Ishikawa (cell line): Measurements from ENCODE around the gene IFT74.

ENCODE experiments used
- CEBPB ChIP-seq: IDR thresholded peaks from 2 replicates; pipeline ENCODE4 v1.6.1; 2012
- CREB1 ChIP-seq: IDR thresholded peaks from 2 replicates; pipeline ENCODE4 v1.6.1; 2012; ENCODE audit warnings: low read depth
- EGR1 ChIP-seq: IDR thresholded peaks from 2 replicates; pipeline ENCODE4 v1.6.1; 2012
- EP300 ChIP-seq: IDR thresholded peaks from 2 replicates; pipeline ENCODE4 v1.6.1; 2012; ENCODE audit warnings: borderline replicate concordance
- FOXM1 ChIP-seq: IDR thresholded peaks from 2 replicates; pipeline ENCODE4 v1.6.1; 2012; ENCODE audit warnings: low read depth, borderline replicate concordance
- NFIC ChIP-seq: IDR thresholded peaks from 2 replicates; pipeline ENCODE4 v1.6.1; 2012
- RAD21 ChIP-seq: IDR thresholded peaks from 2 replicates; pipeline ENCODE4 v1.6.1; 2012; ENCODE audit warnings: low read depth
- REST ChIP-seq: IDR thresholded peaks from 2 replicates; pipeline ENCODE4 v1.6.1; 2012; ENCODE audit warnings: low read depth, mild to moderate bottlenecking
- TAF1 ChIP-seq: IDR thresholded peaks from 2 replicates; pipeline ENCODE4 v1.6.1; 2012; ENCODE audit warnings: low read depth, mild to moderate bottlenecking
- TCF12 ChIP-seq: IDR thresholded peaks from 2 replicates; pipeline ENCODE4 v1.6.1; 2012; ENCODE audit warnings: low read depth
- TEAD4 ChIP-seq: IDR thresholded peaks from 2 replicates; pipeline ENCODE4 v1.6.1; 2012
- YY1 ChIP-seq: IDR thresholded peaks from 2 replicates; pipeline ENCODE4 v1.6.1; 2012; ENCODE audit warnings: low read depth
- ZBTB7A ChIP-seq: IDR thresholded peaks from 2 replicates; pipeline ENCODE4 v1.6.1; 2012; ENCODE audit warnings: low read depth
- TF ChIP-seq, protein P1 (sequence below): IDR thresholded peaks from 2 replicates; pipeline ENCODE4 v1.6.1; 2012
- TF ChIP-seq, protein P2 (sequence below): IDR thresholded peaks from 2 replicates; pipeline ENCODE4 v1.6.1; 2012

Gene IFT74

DNA sequence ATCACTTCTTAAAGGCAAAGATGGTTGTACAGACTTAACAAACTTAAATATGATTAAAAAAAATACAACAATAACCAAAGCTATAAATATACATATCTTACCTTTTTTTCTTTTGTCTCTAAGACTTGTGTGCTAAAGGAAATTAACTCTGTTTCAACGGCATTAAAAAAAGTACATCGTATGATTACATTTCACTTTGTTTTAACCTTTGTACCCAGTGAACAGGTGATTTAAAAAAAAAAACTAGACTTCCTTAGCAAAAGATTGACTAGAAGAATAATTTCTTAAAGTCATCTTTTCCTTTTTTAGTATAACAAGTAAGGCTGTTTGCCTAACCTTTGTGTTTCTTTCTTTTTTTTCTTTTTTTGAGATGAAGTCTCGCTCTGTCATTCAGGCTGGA, 49.3 kb downstream of the IFT74 start, which contains the start of gene LRRC19:
Gene LRRC19, minus strand, starts transcription at position 182 of the 400 bp plus-strand sequence. CDS start 5,978 bp downstream, outside the sequence.
- no peak for TF ChIP-seq EP300
- TF ChIP-seq YY1: no peak
- no peak for TF ChIP-seq ZBTB7A
- no peak for TF ChIP-seq TEAD4
- TF ChIP-seq NFIC: no peak
- TF ChIP-seq, protein P1, sequence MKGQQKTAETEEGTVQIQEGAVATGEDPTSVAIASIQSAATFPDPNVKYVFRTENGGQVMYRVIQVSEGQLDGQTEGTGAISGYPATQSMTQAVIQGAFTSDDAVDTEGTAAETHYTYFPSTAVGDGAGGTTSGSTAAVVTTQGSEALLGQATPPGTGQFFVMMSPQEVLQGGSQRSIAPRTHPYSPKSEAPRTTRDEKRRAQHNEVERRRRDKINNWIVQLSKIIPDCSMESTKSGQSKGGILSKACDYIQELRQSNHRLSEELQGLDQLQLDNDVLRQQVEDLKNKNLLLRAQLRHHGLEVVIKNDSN: no peak
- no peak for TF ChIP-seq CEBPB
- no peak for TF ChIP-seq TAF1
- no peak for TF ChIP-seq FOXM1
- no peak for TF ChIP-seq EGR1
- TF ChIP-seq RAD21: no peak
- no peak for TF ChIP-seq REST
- TF ChIP-seq, protein P2, sequence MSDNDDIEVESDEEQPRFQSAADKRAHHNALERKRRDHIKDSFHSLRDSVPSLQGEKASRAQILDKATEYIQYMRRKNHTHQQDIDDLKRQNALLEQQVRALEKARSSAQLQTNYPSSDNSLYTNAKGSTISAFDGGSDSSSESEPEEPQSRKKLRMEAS: no peak

DNA sequence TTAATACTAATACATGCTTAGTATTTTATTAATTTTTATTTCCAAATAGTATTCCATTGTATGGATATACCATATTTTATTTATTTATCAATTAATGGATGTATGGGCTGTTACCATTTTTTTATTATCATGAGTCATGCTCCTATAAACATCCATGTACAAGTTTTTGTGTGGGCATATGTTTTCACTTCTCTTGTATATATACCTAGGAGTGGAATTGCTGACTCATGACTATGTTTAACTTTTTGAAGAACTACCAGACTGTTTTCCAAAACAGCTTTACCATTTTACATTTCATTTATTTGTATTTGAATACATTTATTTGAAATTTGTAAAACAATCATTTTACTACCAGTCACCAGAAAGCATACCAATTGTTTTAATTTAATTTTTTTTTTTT, 63.4 kb downstream of the IFT74 start:
- no peak for TF ChIP-seq EGR1
- no peak for TF ChIP-seq NFIC
- TF ChIP-seq, protein P1: no peak
- TF ChIP-seq ZBTB7A: no peak
- TF ChIP-seq CREB1: no peak
- TF ChIP-seq CEBPB: no peak
- TF ChIP-seq, protein P2: no peak
- no peak for TF ChIP-seq REST
- TF ChIP-seq EP300: no peak
- TF ChIP-seq YY1: no peak
- TF ChIP-seq FOXM1: no peak
- no peak for TF ChIP-seq TEAD4
- TF ChIP-seq TAF1: no peak
- TF ChIP-seq RAD21: no peak
- no peak for TF ChIP-seq TCF12

- TF ChIP-seq EP300: no peak
- no peak for TF ChIP-seq TEAD4
- no peak for TF ChIP-seq RAD21
- TF ChIP-seq REST: no peak
- no peak for TF ChIP-seq FOXM1
- no peak for TF ChIP-seq TCF12
- TF ChIP-seq EGR1: no peak
- no peak for TF ChIP-seq CREB1
- TF ChIP-seq, protein P1: no peak
- TF ChIP-seq, protein P2: no peak
These were observed 66.7 kb downstream of the IFT74 start for GRCh38 chr9:27022920-27023319.

DNA sequence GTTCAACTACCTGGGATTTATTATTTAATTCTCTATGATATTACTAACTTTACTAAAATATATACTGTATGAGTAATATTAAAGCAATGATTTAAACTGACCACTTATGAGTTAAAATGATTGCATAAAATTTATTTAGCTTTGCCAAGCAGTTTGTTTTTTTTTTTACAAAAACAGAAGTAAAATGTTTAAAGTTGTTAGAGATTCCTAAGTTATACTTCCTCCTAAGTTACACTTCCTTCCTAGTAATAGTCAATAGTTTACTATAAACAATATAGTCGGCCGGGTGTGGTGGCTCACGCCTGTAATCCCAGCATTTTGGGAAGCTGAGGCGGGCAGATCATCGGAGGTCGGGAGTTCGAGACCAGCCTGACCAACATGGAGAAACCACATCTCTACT, 73.0 kb downstream of the IFT74 start:
- no peak for TF ChIP-seq EP300
- TF ChIP-seq FOXM1: no peak
- TF ChIP-seq, protein P2: no peak
- no peak for TF ChIP-seq CREB1
- TF ChIP-seq, protein P1: no peak
- no peak for TF ChIP-seq TCF12
- TF ChIP-seq CEBPB: no peak
